Measurements from ENCODE around the gene AMDHD2. TPM values are rescaled to one million over a fixed set of nuclear protein-coding genes. Genes with fewer than 3 reads are reported as not detected.

The AMDHD2 gene
- total RNA-seq, 1 donor from 2014 or later, result 59.2 TPM

DNA sequence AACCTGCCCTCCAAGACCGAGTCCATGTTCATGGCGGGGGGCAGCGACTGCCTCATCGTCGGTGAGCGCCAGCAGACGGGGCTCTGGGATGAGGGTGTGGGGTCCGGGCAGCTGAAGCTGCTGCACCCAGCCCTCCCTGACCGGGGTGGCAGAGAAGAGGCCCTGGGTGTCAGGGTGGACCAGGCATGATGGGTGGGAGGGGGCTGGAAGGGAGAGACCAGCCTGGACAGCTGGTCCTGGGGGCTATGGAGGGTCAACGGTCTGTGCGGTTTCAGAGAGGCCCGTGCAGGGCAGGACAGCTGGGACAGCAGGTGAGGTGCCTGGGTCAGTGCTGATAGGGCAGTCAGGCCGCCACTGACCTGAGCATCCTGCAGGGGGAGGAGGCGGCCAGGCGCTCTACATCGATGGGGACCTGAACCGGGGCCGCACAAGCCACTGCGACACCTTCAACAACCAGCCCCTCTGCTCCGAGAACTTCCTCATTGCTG lies 19.7 kb upstream of the AMDHD2 start:
- no peak for DNase-seq

DNA sequence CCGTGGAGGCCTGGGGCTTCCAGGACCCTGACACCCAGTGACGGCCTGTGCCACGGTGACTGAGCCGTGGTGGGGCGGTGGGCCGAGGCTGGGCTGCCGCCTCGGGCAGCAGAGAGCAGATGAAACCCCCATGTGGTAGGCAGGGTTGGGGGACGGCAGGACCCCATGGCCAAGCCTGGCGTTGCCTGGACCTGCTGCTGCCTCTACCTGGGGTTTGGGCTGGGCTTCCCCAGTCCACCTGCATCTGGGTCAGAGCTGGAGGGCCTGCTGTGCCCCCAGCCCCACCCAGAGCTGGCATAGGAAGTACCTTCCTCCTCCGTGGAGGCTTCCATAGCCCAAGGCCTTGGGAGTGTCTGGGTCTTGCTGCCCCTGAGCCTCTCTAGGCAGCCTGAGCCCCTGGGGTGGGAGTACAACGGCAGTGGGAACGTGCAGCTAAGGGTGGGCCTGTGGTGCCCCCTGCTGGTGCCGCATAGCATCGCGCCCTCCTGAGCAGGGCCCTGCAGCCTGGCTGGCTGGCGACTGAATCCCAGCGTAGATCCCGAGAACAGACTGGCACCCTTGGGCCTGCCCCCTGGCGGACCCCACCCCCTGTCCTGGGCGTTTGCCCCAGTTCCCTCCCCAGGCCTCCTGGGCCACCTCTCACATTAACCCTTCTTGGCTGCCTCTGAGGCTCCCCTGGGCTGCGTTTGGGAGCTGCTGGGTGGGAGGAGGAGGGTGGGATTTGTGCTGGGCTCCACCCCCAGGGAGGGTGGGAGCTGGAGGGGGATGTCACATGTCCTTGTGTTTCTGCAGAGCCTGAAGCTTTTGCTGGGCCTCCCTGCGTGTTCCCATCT lies 19.0 kb upstream of the AMDHD2 start:
- DNase-seq, result peak; percentile 90

DNA sequence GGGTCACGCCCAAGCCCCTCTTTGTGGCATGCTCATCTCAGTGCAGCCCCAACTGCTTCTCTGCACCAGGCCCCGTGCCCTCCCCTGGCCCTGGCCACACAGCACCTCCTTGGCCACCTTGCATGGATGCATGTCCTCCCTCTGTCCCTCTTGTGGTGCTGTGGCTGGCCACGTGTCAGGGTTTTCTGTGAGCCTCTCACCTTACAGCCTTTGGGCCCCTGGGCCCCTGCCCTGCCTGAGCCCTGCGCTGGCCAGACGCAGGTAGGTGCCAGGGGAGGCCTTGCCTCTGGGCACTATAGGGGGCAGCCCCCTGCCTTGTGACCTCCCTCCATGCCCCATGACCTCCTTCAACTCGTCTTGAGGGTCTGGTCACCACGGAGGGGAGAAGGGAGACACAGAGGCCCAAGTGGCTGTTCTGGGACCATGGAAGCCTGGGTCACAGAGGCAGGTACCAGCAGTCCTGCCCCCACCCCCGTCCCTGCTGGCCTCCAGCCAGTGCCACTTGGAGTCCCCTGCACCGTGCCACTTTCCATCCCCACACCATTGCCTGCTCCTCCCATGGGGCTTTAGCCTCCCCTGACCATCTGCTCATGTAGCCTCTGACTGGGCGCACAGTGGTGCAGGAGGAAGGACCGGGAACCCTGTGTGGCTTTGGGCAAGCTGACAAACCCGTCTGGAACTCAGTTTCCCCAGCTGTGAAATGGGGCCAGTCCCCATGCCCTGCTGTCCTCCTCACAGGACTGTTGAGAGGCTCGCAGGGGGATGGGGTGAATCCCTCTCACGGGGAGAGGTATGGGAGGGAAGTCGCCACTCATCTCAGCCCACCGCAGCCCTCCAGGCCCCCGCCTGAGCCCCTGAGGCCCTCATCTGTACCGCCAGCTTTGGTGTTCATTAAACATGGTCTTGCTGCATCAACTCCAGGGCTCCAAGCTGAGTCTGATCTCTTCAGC lies 17.9 kb upstream of the AMDHD2 start:
- DNase-seq, result no peak

DNA sequence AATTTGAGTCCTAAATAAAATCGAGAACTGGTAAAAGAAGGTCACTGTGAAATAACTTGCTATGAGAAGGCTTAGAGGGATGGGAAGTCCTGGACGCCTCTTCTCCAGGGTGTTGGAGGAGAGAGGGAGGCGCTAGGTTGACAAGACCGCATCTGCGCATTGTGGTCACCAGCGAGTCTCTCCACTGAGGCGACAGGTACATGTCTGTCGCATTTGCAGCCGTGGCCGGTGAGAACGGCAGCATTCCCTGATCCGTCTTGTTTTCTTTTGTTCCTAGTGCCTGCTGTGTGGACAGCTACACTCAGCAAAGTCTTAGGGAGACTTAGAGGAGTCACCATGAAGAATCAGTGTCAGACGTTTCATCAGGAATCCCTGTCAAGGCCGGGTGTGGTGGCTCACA lies 14.5 kb upstream of the AMDHD2 start:
- DNase-seq, result no peak

DNA sequence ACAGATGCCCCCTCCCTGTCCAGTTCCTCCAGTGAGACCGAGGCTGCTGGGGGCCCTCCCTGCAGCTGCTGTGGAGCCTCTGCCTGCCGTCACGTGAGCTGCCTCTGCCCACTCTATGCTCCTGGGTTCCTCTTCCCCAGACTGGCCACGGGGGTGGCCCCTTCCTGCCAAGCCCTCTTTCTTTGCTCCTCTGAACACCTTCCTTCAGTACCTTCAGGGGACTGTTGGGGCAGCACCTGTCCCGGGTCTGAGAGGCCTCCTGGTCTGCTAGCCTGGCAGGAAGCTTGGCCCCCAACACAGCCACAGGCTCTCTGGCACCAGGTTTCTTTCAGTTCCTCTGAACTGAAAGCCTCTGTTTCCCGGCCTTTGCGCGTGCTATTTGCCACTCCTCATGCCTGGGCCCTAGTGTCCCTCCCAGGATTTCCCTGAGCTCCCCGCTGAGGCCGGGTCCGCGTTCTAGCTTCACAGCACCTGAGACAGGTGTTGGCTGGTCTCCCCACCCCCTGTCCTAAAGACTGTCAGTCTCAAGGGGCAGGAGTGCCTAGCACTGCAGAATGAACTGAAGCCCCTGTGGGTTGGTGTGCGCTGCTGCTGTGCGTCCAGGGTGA lies 13.0 kb upstream of the AMDHD2 start:
- DNase-seq, result no peak

DNA sequence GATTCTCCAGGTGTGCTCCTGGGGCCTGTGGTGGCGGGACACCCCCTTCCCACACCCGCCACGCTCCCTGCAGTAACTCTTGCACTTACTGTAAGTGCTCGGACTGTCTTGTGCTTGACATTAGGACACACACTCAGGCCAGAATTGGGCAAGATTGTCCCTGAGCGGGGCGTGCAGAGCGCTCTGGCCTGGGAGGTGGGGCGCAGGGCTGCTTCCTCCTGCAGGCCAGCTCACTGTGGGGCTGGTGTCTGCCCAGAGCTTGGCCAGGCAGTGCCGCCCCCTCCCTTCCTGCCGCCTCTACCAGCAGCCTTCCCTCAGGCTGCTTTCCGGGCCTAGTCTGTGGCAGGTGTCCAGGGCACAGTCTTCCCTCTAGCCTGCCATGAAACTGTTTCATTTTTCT lies 12.5 kb upstream of the AMDHD2 start:
- DNase-seq, result no peak

DNA sequence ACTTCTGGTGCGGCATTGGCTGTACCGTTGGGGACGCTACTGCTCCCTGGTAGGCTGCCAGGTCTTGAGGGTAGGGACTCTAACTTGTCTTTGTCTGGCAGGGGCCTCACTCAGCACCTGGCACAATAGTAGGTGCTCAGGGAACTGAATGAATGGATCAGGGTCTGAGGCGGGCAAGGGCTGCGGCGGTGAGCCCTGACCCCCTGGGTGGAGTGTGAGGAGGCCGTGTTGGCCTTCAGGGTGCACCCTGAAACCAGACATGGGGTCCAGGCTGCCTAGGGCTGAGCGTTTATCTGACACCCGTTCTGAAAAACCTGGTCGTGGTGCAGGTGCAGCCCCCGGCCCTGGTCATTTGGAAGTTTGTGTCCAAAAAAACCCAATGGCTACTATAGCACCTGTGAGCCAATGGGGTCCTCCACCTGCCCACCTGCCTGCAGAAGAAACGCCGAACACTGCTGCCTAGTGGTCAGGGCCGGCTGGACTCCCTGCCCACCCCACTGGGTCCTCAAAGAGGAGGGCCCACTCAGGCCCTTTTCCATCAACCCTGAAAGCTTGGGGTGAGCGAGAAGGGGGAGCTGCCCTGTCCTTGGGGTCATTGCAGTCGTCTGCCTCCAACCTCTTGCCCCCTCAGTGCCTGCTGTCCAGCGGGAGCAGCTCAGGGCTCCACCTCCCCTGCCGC lies 11.3 kb upstream of the AMDHD2 start:
- DNase-seq, result no peak

DNA sequence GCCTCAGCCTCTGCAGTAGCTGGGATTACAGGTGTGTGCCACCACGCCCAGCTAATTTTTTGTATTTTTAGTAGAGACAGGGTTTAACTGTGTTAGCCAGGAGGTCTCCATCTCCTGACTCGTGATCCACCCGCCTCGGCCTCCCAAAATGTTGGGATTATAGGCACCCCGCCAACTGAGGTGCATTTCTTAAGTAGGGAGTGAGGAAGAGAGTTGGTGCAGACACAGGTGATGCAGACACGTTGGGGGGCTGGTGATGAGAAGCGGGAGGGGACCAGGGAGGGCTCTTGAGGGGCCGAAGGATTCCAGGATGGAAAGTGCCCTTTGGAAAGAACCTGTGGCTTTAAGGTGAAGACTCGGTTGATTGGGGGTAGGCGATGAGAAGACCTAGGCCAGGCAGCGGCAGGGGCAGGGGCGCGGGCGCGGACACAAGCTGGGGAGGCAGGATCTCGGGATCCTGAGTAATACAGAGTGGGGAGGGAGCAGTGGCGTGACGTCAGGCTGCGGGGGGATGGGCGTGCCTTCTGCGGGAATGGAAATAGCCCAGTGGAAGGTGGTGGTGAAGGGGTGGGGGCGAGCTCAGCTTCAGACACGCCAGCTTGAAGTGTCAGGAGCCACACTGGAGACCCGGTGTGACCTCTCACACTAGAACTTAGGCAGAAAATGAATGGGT lies 8.9 kb upstream of the AMDHD2 start:
- peak; percentile 70 for DNase-seq

DNA sequence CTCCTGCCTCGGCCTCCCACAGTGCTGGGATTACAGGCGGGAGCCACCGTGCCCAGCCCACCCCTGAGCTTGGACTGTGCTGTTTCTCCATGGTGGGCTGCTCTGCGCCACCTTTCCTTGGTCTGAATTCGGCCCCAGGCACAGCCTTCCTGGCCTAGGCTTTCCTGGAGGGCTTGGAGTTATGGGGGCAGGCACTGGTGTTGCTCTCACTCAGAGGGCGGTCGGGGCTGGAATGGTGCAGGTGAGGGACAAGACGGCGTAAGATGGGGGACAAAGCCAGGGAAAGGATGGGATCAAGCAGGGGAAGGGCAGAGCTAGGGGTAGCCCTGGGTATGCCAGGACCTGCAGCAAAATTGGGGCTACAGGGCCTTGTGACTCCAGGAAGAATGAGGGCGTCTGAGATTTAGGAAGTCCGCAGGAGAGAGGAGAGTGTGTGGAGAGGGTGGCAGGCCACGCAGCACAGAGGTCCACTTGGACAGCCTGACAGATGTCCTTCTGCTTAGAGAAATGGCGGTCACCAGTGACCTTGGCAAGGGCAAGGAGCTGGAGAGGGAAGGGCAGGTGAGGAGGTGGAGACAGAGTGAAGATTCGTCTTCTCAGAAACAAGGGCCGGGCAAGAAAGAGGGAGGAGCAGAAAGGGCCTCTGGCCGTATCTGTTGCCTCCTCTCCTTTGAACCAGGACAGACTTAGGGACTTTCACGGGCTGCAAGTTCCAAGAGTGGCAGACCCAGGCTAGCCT lies 8.0 kb upstream of the AMDHD2 start:
- no peak for DNase-seq

DNA sequence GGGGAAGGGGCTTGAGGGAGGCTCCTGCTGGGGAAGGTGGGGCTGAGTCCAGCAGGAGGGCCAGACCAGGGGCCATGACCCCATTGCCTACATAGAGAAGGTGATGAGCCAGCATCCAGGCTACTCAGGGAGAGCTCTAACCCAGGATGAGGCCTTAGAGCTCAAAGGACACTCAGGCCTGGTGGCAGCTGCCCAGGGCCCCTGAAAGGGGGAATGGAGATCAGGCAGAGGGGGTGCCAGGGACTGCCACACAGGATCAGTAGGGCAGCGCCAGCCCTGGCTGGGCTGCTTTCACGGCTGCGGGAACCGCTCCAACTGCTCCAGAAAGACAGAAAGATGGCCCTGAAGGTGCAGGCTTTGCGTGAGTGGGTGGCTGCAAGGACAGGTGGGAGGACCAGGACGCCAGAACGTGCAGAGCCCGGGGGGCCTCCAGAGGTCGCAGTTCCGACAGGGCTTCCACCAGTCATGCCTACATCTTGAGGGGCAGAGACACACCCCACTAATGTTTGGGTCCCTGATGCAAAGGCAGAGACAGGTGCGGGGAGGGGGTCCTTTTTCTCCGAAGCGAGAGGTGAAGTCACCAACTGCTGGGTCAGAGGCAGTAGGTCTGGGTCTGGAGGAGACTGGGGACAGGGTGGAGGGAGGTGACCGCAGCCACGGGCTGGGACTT lies 7.3 kb upstream of the AMDHD2 start:
- no peak for DNase-seq

DNA sequence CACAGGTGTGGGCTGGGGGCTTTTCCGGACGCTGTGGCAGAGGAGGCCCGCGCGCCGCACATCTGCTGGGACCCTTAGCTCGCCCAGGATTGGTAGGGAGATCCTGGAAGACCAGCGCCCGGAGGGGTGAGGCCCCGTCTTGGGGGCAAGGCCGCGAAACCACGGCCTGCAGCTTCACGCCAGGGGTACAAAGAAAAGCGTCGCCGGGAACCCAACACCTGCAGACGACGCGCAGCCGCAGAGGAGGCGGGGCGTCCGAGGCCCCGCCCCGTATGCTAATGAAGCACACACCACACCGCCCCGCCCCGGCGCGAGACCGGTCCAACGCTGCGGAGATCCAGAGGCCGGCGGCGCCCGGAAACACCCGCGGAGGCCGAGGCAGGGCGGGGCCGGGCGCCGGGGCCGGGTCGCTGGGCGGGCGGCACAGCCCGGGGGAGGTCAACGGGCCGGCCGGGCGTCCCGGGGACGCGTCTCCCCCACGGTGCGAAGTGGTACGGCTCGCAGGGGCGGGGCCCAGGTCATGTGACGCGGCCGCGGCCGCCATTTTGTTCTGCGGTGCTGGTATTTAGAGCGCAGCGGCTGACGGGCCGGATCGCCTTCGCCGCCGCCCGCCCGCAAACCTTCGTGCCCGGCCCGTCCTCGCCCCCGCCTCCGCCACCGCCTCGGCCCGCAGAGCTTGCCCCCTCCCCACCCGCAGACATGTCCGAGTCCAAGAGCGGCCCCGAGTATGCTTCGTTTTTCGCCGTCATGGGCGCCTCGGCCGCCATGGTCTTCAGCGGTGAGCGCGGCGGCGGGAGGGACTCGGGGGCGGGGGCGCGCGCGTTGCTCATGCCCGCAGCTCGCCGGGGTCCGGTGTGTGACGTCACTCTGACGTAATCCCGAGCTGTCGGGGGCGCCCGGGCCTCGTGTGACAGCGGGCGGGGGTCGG lies 6.5 kb upstream of the AMDHD2 start, which contains the start of gene ATP6V0C:
ATP6V0C (plus strand) TSS at position 548 of the 928 bp plus-strand sequence; CDS start at position 700, 152 bp downstream.
- DNase-seq, result peak; percentile 89

DNA sequence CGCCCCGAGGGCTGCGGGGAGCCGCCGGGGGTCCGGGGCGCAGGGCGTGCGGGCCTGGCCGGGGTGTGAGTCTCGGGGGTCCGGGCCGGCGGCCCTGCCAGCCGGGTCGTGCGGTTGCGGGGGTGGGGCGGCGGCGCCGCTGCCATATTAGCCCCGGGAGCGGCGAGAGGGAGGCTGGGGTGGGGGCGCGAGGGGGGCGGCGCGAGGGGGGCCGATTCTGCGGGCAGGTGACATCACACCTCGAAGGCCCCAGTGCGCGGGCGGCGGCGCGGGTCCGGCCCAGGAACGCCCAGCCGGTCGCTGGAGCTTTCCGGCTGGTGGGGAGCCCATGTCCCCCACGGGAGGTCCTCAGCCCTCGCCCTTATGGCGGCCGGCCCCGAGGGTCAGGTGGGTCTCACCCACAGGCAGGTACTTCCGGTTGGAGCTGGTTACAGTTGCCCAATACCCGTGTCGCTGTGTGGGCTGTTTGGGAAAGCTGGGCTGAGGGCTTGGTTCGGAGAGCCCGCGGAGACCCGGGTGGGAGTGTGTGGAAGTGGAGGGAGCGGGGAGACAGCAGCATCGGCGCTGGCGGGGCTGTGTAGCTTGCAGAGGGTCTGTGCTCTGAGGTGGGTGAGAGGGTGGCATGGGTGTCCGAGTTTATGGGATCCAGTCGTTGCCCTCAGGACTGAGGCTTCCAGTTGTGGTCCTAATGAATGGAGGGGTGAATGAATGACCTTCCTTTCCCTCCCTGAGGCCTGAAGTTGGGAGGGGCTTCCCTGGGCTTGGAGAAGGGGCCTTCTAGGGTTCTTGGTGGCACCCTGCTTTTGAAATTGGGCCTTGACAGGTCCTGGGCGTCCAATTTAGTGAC lies 5.6 kb upstream of the AMDHD2 start:
- DNase-seq, result no peak

DNA sequence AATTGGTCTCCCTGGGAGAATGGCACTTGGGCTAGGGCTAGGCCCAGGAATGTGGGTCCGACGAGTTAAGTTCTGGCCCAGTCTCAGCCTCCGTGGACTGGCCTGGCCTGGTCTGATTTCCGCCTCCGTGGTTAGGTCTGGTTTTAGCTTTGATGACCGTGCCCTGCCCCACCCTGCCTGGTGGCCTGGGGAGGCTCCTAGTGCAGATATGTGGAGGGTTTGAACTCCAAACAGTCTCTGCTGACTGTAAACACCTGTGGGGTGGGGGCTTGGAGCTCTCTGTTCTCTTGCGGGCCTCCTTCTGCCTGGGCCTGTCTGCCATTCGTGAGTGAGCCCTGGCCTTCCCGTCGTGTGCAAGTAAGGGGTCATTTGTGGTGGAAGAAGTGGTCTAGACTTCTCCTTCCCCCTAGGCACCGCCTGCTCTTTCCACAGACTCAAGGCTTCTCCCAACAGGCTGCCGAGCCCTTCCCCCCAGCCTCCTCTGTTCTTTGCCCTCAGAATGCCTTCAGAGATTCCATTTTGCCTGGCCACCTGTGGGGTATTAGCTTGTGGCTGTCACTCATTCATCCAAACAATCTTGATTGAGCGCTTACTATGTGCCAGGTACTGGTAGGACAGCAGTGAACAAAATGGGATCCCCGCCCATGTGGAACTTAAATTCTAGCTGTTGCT lies 4.9 kb upstream of the AMDHD2 start:
- no peak for DNase-seq

DNA sequence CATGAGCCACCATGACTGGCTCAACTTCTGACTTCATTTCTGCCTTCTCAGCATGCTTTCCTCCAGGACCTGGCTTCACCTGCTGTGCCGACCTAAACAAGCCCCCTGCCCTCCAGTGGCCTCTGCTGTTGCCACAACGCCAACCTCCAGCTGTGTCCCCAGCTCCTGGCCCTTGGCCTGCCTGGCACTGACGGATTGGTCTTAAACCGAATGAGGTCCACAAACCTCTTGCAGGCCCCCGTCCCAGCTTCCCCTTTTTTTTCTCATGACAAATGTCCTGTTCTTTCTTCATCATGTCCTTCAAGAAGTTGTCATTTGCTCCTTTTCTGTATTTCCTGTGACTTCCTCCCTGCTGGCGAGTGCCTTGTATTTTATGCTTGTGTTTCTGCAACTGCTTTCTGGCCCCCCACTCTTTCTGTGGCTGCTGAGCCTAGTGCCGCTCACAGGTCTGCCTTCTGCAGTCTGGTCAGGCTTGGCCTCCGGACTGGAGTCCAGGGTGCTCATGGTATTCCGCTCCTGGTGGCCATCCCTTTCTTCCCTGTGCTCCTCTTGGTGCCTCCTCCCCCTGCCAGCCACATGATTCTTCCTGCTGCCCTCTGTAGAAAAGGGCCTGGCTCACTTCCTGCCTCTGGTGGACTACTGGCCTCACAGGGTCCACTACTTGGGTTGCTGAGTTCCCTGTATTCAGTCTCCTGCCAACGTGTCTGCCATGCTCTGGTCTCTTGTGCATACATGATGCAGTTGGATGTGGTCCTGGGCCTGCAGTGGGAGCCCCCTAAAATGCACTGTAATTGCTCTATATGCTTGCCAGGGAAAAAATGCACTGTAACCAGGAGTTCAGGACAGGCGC lies 3.6 kb upstream of the AMDHD2 start:
- DNase-seq, result peak; percentile 64

DNA sequence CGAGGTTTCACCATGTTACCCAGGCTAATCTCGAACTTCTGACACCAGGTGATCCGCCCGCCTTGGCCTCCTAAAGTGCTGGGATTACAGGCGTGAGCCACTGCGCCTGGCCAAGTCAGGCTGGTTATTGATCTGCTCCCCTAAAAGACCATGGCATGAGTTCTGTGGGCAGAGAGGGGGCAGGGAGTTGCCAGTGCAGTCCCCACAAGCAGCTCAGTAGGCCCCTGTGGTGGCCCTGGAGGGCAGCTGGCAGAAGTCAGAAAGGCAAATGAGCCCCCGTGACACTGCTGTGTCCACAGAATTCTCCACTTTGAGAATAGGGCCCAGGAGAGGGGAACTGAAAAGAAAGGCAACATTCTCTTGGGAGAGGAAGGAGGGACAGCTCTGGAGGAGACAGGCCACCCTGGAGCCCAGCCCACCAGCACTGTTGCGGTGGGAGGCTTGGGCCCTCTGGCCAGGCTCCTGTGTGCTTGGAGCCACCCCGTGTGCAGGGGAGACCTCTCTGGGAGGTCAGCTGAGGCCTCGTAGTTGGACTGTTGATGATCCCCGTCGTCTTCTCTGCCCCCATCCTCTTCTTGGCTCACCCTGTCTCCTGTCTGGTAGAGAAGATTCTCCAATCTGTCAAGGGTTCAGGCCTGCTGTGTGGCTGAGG lies 2.1 kb upstream of the AMDHD2 start:
- no peak for DNase-seq
